SU-DHL-6 (cell line): ENCODE measurements around the gene SYTL2.

Experiments used
- EZH2phosphoT487 ChIP-seq: fragments of 200-600 bp; sonication (generic), shearing (Covaris generic); conservative IDR thresholded peaks from 2 replicates; pipeline ENCODE4 v1.6.1; 2018; ENCODE audit warnings: mild to moderate bottlenecking, antibody characterized with exemption, low read length, moderate library complexity, mixed read lengths
- TF ChIP-seq, protein P1 (sequence below): fragments of 200-600 bp; sonication (generic); IDR thresholded peaks from one replicate; pipeline ENCODE4 v1.5.1; 2017; ENCODE audit warnings: antibody characterized with exemption, mild to moderate bottlenecking, low read length, moderate library complexity; ENCODE audit not compliant: insufficient read depth, poor library complexity, severe bottlenecking

- TF ChIP-seq, protein P1, sequence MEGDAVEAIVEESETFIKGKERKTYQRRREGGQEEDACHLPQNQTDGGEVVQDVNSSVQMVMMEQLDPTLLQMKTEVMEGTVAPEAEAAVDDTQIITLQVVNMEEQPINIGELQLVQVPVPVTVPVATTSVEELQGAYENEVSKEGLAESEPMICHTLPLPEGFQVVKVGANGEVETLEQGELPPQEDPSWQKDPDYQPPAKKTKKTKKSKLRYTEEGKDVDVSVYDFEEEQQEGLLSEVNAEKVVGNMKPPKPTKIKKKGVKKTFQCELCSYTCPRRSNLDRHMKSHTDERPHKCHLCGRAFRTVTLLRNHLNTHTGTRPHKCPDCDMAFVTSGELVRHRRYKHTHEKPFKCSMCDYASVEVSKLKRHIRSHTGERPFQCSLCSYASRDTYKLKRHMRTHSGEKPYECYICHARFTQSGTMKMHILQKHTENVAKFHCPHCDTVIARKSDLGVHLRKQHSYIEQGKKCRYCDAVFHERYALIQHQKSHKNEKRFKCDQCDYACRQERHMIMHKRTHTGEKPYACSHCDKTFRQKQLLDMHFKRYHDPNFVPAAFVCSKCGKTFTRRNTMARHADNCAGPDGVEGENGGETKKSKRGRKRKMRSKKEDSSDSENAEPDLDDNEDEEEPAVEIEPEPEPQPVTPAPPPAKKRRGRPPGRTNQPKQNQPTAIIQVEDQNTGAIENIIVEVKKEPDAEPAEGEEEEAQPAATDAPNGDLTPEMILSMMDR = no peak
- no peak for TF ChIP-seq EZH2phosphoT487
Observed at GRCh38 chr11:85712953-85713352, 98.0 kb downstream of the SYTL2 start.
